Mesodermal cell (in vitro differentiated cells): ENCODE results near the gene SLC18A2.
"Not testable (repeated sequence)": the region's sequence is repeated elsewhere in the genome, so short reads cannot be mapped to it uniquely, and the experiment has no call there.

ENCODE experiments used
- H3K27ac ChIP-seq: 2 replicates; pipeline ENCODE4 v1.7.0; 2013; ENCODE audit warnings: mild to moderate bottlenecking, low read depth, low read length, moderate library complexity; ENCODE audit not compliant: severe bottlenecking
- H3K36me3 ChIP-seq: 2 replicates; pipeline ENCODE4 v1.7.1; 2013; ENCODE audit warnings: mild to moderate bottlenecking, low read length, moderate library complexity; ENCODE audit not compliant: control insufficient read depth, insufficient read depth
- H3K4me1 ChIP-seq: one replicate; pipeline ENCODE4 v1.7.1; 2013; ENCODE audit warnings: mild to moderate bottlenecking, low read length; ENCODE audit not compliant: insufficient read depth, control insufficient read depth, poor library complexity, severe bottlenecking
- H3K4me3 ChIP-seq: 2 replicates; pipeline ENCODE4 v1.7.0; 2013; ENCODE audit warnings: low read length, control low read depth, mild to moderate bottlenecking; ENCODE audit not compliant: insufficient read depth, poor library complexity, severe bottlenecking; ENCODE audit errors: extremely low read depth
- H3K9me3 ChIP-seq: 2 replicates; pipeline ENCODE4 v1.7.1; 2013; ENCODE audit warnings: mild to moderate bottlenecking, low read length, moderate library complexity; ENCODE audit not compliant: control insufficient read depth
- WGBS, 2 experiments: methylation state at CpG; one replicate each; pipeline ENCODE4 v1.1.5; 2013; ENCODE audit warnings: missing lambda C conversion rate in 2 of 2; ENCODE audit not compliant: insufficient coverage in 2 of 2; 5-methylcytosine and 5-hydroxymethylcytosine counted together

The SLC18A2 gene

DNA sequence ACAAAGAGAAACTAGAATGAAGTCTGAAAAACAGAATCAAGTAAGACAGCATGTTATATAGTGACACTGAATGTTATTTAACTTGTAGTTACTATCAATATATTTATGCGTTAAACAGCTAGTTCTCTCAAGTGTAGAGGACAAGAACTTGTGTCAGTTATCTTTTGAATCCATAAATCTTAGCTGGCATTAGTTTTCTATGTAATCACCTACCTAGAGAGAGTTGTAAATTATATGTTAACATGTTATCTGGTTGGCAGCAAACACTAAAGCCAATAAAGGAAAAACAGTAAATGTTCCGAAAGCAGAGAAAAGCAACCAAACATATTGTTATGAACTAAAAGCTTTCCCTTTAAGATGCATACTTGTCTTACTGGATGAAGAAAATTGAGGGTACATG is 36.8 kb downstream of the SLC18A2 start:
- no CpG with 5 or more reads among the region's 2 CpGs for WGBS, 2 experiments
- no peaks in the 10 kb centered on the region for H3K4me1 ChIP-seq
- peaks cover 5% of the 10 kb centered on the region for H3K36me3 ChIP-seq

DNA sequence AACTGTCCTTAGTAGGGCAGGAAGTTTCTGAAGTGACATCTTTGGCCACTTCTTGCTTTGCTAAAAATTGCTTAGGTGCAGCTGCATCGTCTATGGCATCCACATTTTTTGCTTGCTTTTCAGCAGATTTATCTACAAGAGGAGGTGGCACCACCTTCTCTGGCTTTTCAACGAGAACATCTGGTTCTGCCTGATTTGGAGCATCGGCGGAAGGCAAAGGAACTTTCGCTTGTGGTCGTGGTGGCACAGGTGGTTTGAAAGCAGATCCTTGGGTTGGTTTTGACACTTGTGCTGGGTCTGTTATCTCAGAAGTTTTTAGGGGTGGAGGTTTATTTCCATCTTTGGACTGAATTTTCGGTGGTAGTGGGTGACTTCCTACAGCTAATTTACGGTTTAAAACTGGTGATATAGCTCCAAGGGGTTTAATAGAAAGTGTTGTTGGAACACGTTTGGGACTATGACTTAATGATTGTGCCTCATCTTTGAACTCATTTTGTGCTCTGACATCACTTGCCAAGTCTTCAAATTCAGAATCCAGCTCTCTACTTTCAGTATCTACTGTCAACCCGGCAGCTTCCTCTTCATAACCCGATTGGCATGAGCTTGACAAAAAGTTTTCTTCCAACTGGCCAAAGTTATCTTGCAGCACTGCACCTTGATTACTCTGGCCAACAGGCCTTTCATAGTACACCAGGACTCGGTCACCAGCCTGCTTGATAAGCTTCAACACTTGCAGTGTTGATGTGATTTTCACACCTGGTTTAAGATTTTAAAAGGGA is 44.0 kb downstream of the SLC18A2 start:
- WGBS, 2 experiments, result 88 to 93% methylated on average over 8 of the region's 12 CpGs

More for the DNA sequence above, 36.8 kb downstream of the SLC18A2 start:
- Histone ChIP-seq H3K9me3 (no peaks in the 10 kb centered on the region), H3K27ac (no peak overlapping the region), H3K4me3 (no peak overlapping the region)

DNA sequence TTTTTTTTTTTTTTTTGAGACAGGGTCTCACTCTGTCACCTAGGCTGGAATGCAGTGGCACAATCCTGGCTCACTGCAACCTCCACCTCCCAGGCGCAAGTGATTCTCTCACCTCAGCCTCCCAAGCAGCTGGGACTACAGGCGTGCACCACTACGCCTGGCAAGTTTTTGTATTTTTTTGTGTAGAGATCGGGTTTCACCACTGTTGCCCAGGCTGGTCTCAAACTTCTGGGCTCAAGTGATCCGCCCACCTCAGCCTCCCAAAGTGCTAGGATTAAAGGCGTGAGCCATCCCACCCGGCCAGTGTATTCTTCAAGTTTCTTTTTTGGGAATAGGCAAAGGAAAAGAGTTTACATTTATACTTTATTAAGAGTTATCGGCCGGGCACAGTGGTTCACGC is 50.0 kb downstream of the SLC18A2 start:
- peaks cover 22% of the 10 kb centered on the region for H3K36me3 ChIP-seq
- WGBS, 2 experiments, result 96 to 100% methylated on average over 2 to 4 of the region's 10 CpGs
- not testable (repeated sequence) for H3K4me3 ChIP-seq, H3K9me3 ChIP-seq, H3K4me1 ChIP-seq, H3K27ac ChIP-seq

More for the DNA sequence above, 44.0 kb downstream of the SLC18A2 start:
- Histone ChIP-seq H3K27ac (no peak overlapping the region), H3K4me3 (no peak overlapping the region), H3K4me1 (no peaks in the 10 kb centered on the region), H3K9me3 (no peaks in the 10 kb centered on the region), H3K36me3 (peaks cover 47% of the 10 kb centered on the region)

DNA sequence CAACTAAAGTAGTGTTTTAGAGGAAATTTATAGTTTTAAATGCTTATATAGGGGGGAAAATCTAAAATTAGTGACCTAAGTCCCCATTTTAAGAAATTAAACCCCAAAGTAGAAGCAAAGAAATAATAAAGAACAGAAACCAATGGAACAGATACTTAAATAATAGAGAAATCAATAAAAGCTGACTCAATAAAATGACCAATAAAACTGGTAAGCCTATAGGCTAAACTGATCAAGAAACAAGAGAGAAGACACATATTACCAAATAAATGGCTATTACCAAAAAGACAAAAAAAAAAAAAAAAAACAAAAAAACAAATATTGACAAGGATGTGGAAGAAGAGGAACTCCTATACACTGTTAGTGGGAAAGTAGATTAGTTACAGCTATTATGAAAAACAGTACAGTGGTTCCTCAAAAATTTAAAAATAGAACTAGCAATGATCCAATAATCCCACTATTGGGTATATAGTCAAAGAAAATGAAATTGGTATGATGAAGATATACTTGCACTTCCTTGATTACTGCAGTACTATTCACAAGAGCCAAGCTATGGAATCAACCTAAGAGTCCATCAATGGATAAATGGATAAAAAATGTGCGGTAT is 53.2 kb downstream of the SLC18A2 start:
- Histone ChIP-seq H3K9me3 (no peaks in the 10 kb centered on the region), H3K4me1 (no peaks in the 10 kb centered on the region), H3K36me3 (peaks cover 9% of the 10 kb centered on the region), H3K27ac (no peak overlapping the region), H3K4me3 (no peak overlapping the region)
- no CpG with 5 or more reads among the region's 1 CpG for WGBS, 2 experiments

DNA sequence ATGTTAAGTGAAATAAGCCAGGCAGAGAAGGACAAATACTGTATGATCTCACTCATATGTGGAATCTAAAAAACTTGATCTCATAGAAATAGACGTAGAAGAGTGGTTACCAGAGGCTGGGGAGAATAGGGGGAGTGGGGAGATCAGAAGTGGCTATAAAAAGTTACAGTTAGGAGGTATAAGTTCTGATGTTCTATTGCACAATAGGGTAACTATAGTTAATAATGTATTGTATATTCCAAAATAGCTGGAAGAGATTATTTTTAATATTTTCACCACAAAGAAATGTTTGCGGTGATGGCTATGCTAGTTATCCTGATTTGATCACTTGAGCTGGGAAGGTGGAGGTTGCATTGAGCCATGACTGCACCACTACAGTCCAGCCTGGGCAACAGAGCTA is 53.8 kb downstream of the SLC18A2 start:
- WGBS, 2 experiments, result 100% methylated on average over 1 of the region's 2 CpGs
- Histone ChIP-seq H3K4me3 (no peak overlapping the region), H3K27ac (no peak overlapping the region)

DNA sequence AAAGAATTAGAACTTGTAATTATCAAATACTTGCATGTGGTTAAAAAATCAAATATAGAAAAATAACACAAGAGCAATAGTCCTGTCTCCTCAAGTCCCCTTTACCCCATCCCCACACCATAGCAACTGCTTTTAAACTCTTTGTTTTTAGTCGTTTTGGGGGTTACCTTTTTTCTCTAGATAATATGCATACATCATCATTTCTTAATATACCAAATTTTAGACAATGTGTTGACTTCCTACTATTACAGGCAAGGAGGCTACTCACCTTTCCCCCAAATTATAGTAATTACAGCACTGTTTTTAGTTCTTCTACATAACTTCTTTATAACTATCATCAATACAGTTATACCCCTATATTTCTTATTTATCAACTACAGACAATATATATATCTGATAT is 57.3 kb downstream of the SLC18A2 start:
- H3K4me3 ChIP-seq, result no peak overlapping the region
- H3K4me1 ChIP-seq, result no peaks in the 10 kb centered on the region
- H3K36me3 ChIP-seq, result no peaks in the 10 kb centered on the region
- no peak overlapping the region for H3K27ac ChIP-seq
- WGBS, 2 experiments, result no CpG with 5 or more reads among the region's 1 CpG
- H3K9me3 ChIP-seq, result no peaks in the 10 kb centered on the region

More for the DNA sequence above, 53.8 kb downstream of the SLC18A2 start:
- peaks cover 4% of the 10 kb centered on the region for H3K36me3 ChIP-seq
- no peaks in the 10 kb centered on the region for H3K4me1 ChIP-seq
- H3K9me3 ChIP-seq, result no peaks in the 10 kb centered on the region

DNA sequence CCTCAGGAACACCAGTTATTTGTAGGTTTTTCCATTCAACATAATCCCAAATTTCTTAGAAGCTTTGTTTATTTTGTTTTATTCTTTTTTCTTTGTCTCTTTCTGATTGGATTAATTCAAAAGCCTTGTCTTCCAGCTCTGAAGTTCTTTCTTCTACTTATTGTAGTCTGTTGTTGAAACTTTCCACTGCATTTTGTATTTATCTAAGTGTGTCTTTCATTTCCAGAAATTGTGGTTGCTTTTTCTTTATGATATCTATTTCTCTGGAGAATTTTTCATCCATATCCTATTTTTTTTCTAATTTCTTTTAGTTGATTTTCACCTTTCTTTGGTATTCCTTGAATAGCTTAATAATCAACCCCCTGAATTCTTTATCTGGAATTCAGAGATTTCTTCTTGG is 58.5 kb downstream of the SLC18A2 start:
- Histone ChIP-seq H3K9me3 (no peaks in the 10 kb centered on the region), H3K27ac (no peak overlapping the region), H3K4me1 (no peaks in the 10 kb centered on the region), H3K4me3 (no peak overlapping the region), H3K36me3 (no peaks in the 10 kb centered on the region)

DNA sequence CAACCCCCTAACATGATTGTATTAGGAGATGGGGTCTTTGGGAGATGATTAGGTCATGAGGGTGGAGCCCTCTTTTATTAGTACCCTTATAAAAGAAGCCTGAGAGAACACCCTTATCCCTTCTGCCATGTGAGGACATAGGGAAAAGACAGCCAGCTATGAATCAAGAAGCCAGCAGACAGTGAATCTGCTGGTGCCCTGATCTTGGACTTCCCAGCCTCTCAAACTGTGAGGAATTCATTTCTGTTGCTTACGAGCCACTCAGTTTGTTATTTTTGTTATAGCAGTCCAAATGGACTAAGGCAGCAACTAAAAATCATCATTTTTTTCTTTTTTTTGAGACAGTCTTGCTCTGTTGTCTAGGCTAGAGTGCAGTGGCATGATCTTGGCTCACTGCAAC is 59.8 kb downstream of the SLC18A2 start:
- Histone ChIP-seq H3K4me1 (no peaks in the 10 kb centered on the region), H3K9me3 (peaks cover 4% of the 10 kb centered on the region), H3K27ac (no peak overlapping the region), H3K4me3 (no peak overlapping the region), H3K36me3 (peaks cover 4% of the 10 kb centered on the region)
- WGBS, 2 experiments, result no CpG with 5 or more reads among the region's 1 CpG

DNA sequence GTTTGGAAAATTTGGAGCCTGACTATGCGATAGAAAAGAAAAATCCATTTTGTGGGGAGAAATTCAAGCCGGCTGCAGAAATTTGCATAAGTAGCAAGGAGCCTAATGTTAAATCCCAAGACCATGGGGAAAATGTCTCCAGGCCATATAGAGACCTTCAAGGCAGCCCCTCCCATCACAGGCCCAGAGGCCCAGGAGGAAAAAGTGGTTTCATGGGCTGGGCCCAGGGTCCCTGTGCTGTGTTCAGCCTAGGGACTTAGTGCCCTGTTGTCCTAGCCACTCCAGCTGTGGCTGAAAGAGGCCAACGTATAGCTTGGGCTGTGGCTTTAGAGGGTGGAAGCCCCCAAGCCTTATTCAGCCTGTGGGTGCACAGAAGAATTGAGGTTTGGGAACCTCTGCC is 62.5 kb downstream of the SLC18A2 start:
- H3K4me3 ChIP-seq, H3K4me1 ChIP-seq, H3K9me3 ChIP-seq, H3K27ac ChIP-seq, H3K36me3 ChIP-seq: not testable (repeated sequence)
- WGBS, 2 experiments, result 95% methylated on average over 3 of the region's 3 CpGs

DNA sequence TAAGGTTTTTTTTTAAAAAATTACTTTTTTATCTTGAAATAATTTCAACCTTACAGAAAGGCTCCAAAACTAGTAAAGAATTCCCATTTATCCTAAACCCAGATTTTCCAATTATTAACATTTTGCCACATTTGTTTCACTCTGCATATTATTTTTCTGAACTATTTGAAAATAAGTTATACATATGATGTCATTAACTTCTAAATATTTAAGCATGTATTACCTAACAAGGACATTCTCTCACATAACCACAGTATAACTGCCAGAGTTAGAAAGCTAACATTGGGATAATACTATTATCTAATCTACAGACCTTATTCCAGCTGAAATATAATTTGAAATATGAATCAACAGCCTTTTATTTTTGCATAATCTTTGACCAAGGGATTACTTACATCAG is 65.8 kb downstream of the SLC18A2 start:
- Histone ChIP-seq H3K4me3 (no peak overlapping the region), H3K4me1 (peaks cover 2% of the 10 kb centered on the region), H3K36me3 (peaks cover 4% of the 10 kb centered on the region), H3K9me3 (peaks cover 4% of the 10 kb centered on the region), H3K27ac (no peak overlapping the region)

DNA sequence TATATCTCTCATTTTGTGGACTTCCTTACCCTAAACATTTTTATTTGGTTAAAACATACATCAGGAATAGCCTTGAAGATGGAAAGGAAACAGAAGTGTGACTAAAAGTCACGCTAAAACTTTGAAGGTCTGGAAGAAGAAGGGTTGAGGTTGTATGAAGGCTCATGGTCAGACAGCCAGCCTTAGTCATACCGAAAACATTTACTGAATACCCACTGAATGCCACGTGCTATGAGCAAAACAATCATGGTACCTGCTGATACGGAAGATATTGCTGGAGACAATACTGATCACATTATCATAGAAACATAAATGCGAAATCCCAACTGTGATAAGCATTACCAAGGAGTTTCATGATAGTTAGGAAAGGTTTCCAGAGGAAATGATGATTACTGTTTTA is 70.3 kb downstream of the SLC18A2 start:
- no peaks in the 10 kb centered on the region for H3K9me3 ChIP-seq

More for the DNA sequence above, 70.3 kb downstream of the SLC18A2 start:
- no peak overlapping the region for H3K4me3 ChIP-seq
- H3K27ac ChIP-seq, result no peak overlapping the region
- peaks cover 4% of the 10 kb centered on the region for H3K36me3 ChIP-seq
- WGBS, 2 experiments, result 100% methylated on average over 1 of the region's 5 CpGs
- peaks cover 2% of the 10 kb centered on the region for H3K4me1 ChIP-seq
